ENCODE measurements around the gene BEST4. TPM values are rescaled to one million over a fixed set of nuclear protein-coding genes. Genes with fewer than 3 reads are reported as not detected.

Gene BEST4
- 0.28 TPM for total RNA-seq
- polyA plus RNA-seq: 1.3 TPM
- long read RNA-seq, donor 1: 0 reads
- long read RNA-seq, donor 2: 0 reads
- long read RNA-seq, donor 3: 0 reads
- long read RNA-seq, donor 4: 0 reads
- long read RNA-seq, donor 5: 0 reads
- long read RNA-seq, donor 6: 0 reads
- long read RNA-seq, donor 7: 0 reads
- long read RNA-seq, donor 8: 0 reads
- long read RNA-seq, donor 9: 0 reads
- long read RNA-seq, donor 10: 0 reads

DNA sequence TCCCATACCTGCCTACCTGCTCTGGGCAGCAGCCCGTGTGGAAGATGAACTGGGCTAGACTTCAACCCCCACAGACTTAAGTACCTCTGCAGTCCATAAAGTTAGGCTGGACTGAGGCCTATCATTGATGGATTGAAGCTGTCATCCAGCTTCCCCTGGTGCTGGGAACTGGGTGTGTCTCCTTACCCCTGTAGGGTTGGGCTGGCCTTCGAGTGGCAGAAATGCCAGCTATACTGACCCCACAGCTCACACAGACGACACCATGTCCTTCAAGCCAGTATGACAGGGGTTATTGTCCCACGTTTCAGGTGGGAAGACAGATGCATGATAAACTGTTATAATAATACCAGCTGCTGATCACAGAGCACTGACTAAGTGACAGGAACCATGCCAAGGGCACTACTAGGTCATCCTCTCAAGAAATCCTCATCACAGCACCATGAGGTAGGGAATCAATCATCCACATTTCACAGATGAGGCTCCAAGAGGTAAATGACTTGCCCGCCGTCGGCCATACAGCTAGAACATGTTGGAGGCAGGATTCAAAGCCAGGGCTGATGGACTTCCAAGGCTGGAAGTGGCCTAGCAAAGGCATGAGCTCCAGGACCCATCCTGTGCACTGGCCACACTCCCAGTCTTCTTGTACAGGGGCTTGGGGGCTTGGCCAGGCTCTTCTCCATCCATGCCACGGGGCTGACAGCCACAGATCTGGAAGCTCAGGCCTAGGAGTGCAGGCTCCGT is at the start of gene BEST4:
Gene BEST4, minus strand, starts transcription at position 51 of the 741 bp plus-strand sequence. CDS start 465 bp downstream, outside the sequence.
- Histone ChIP-seq H3K27ac (ENCODE audit: low read depth in 1 of 2, low read length in 1 of 2) (no peak within 1 kb of the TSS), H3K4me3 (ENCODE audit: low read length in 2 of 2) (no peak within 1 kb of the TSS), H3K27me3 (ENCODE audit: control insufficient read depth in 2 of 2, insufficient read depth in 1 of 2, low read length in 1 of 2) (peaks cover 0 to 3% of the 10 kb centered on the region in 2 donors), H3K36me3 (ENCODE audit: control insufficient read depth in 2 of 2, insufficient read depth in 2 of 2, low read length in 1 of 2) (no peaks in the 10 kb centered on the region), H3K9me3 (ENCODE audit: control insufficient read depth in 2 of 2, insufficient read depth in 1 of 2, low read length in 1 of 2) (no peaks in the 10 kb centered on the region), H3K4me1 (ENCODE audit: control insufficient read depth in 2 of 2, insufficient read depth in 2 of 2, low read length in 2 of 2) (peaks cover 18 to 30% of the 10 kb centered on the region in 2 donors)
- WGBS: 95% methylated on average over 9 of the region's 9 CpGs
- DNase-seq (ENCODE audit: low read depth in 6 of 9, low spot score in 9 of 9): no peak

DNA sequence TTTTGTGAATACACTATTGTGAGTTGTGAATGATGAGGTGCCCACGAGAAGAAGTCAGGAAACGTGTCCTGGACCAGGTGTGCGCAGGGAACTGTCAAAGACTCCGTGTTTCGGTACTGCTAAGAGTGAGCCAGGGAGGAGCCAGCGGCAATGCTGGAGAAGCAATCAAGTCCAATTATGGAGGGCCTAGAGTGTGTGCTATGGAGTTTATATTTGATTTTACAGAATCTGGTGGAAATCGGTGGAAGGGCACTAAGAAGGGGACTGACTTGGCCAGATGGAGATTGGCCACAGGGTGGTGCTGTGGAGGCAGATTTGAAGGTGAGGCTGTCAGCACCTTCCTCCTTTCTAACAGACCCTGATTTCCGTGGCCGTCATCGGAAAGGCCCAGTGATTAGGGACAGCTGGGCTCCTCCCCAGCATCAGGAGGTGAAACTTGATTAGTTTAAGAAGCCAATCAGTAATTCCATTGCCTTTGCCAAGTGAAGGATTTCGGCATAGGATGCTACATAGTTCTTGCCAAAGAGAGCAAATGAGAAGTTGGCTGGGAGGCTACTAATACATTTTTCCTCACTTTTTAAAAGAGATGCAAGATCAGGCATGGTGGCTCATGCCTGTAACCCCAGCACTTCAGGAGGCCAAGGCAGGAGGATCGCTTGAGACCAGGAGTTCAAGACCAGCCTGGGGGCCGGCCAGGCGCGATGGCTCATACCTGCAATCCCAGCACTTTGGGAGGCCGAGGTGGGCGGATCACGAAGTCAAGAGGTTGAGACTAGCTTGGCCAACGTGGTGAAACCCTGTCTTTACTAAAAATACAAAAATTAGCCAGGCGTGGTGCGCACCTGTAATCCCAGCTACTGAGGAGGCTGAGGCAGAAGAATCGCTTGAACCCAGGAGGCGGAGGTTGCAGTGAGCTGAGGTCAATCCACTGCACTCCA is 48.0 kb upstream of the BEST4 start:
- Histone ChIP-seq H3K27ac (ENCODE audit: low read depth in 1 of 2, low read length in 1 of 2) (no peak overlapping the region), H3K27me3 (ENCODE audit: control insufficient read depth in 2 of 2, insufficient read depth in 1 of 2, low read length in 1 of 2) (no peaks in the 10 kb centered on the region), H3K4me1 (ENCODE audit: control insufficient read depth in 2 of 2, insufficient read depth in 2 of 2, low read length in 2 of 2) (peaks cover 0 to 18% of the 10 kb centered on the region in 2 donors), H3K4me3 (ENCODE audit: low read length in 2 of 2) (no peak overlapping the region), H3K36me3 (ENCODE audit: control insufficient read depth in 2 of 2, insufficient read depth in 2 of 2, low read length in 1 of 2) (no peaks in the 10 kb centered on the region), H3K9me3 (ENCODE audit: control insufficient read depth in 2 of 2, insufficient read depth in 1 of 2, low read length in 1 of 2) (no peaks in the 10 kb centered on the region)
- 73% methylated on average over 23 of the region's 23 CpGs for WGBS
- DNase-seq (ENCODE audit: low read depth in 6 of 9, low spot score in 9 of 9): peak in 8 of 9 donors; percentile 64 to 89 (median 76)

DNA sequence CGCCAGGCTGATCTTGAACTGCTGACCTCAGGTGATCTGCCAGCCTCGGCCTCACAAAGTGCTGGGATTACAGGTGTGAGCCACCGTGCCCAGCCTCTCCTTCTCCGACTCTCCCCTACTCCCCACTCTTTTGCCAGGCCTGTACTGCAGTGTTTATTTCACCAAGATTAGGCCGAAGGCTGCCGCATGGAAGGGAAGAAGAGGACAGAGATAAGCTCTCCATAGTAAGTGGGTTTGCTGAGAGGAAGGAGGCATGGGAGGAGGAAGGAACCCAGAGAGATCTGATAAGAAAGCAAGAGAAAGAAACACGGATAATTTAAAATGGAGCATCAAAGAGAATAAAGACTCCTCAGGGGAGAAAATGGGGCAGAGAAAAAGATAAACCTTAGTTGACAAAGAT is 46.4 kb upstream of the BEST4 start:
- DNase-seq (ENCODE audit: low read depth in 6 of 9, low spot score in 9 of 9): no peak
- H3K4me1 ChIP-seq (ENCODE audit: control insufficient read depth in 2 of 2, insufficient read depth in 2 of 2, low read length in 2 of 2): peaks cover 0 to 24% of the 10 kb centered on the region in 2 donors

DNA sequence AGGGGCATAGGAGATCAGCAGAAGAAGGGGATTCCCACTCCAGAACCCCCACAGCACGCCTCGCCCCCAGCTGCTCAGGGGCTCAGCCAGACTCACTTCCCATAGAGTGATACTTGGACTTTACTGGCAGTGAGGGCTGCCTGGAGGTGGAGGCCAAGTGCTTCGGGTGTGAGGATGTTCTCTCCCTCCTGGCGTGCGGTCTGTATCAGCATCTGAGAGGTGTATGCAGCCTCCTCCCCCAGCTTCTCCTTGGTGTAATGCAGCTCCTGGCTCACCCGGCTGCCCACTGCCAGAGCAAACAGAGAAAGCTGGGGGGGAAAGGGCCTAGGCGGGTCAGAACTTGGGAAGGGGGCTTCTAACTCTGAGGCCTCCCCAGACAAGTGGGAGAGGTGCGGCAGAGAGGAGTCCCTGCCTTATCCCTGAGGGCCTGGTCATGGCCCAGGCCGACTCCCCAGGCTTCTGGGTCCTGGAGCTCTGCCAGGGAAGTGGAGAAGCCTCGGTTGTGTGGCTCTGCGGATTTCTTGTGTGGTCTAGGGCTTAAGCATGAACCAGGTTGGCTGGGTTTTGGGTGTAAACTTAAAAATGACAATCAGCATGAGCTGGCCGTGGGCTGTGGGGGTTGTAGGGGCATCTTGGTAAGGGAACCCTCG is 44.2 kb upstream of the BEST4 start:
- peaks cover 0 to 24% of the 10 kb centered on the region in 2 donors for H3K4me1 ChIP-seq (ENCODE audit: control insufficient read depth in 2 of 2, insufficient read depth in 2 of 2, low read length in 2 of 2)
- 86% methylated on average over 13 of the region's 13 CpGs for WGBS
- no peak for DNase-seq (ENCODE audit: low read depth in 6 of 9, low spot score in 9 of 9)
- no peak overlapping the region for H3K27ac ChIP-seq (ENCODE audit: low read depth in 1 of 2, low read length in 1 of 2)
- no peak overlapping the region for H3K4me3 ChIP-seq (ENCODE audit: low read length in 2 of 2)
- H3K36me3 ChIP-seq (ENCODE audit: control insufficient read depth in 2 of 2, insufficient read depth in 2 of 2, low read length in 1 of 2): no peaks in the 10 kb centered on the region
- no peaks in the 10 kb centered on the region for H3K27me3 ChIP-seq (ENCODE audit: control insufficient read depth in 2 of 2, insufficient read depth in 1 of 2, low read length in 1 of 2)
- H3K9me3 ChIP-seq (ENCODE audit: control insufficient read depth in 2 of 2, insufficient read depth in 1 of 2, low read length in 1 of 2): no peaks in the 10 kb centered on the region

More for the DNA sequence above, 46.4 kb upstream of the BEST4 start:
- Histone ChIP-seq H3K36me3 (ENCODE audit: control insufficient read depth in 2 of 2, insufficient read depth in 2 of 2, low read length in 1 of 2) (no peaks in the 10 kb centered on the region), H3K27me3 (ENCODE audit: control insufficient read depth in 2 of 2, insufficient read depth in 1 of 2, low read length in 1 of 2) (no peaks in the 10 kb centered on the region), H3K4me3 (ENCODE audit: low read length in 2 of 2) (no peak overlapping the region), H3K27ac (ENCODE audit: low read depth in 1 of 2, low read length in 1 of 2) (no peak overlapping the region), H3K9me3 (ENCODE audit: control insufficient read depth in 2 of 2, insufficient read depth in 1 of 2, low read length in 1 of 2) (no peaks in the 10 kb centered on the region)
- 63% methylated on average over 7 of the region's 7 CpGs for WGBS

DNA sequence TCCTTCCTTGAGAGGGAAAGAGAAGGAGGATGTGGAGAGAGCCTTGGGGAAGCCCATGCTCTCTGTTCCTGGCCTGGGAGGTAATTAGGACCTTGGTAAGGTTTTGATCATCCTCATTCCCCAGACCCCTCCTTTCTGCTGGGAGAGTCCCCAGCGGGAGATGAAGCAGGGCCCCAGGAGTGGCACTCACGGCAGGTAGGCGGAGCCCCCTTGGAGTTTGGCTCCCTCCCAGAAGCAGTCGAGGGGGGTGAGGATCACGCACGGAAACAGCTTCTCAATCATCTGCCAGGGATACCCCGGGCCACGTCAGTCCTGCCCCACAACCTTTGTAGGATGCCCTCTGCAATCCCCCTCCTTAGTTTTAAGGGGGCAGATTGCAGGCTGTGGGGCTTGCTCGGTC is 43.5 kb upstream of the BEST4 start:
- Histone ChIP-seq H3K27ac (ENCODE audit: low read depth in 1 of 2, low read length in 1 of 2) (no peak overlapping the region), H3K36me3 (ENCODE audit: control insufficient read depth in 2 of 2, insufficient read depth in 2 of 2, low read length in 1 of 2) (no peaks in the 10 kb centered on the region), H3K4me1 (ENCODE audit: control insufficient read depth in 2 of 2, insufficient read depth in 2 of 2, low read length in 2 of 2) (peaks cover 0 to 29% of the 10 kb centered on the region in 2 donors), H3K4me3 (ENCODE audit: low read length in 2 of 2) (no peak overlapping the region), H3K27me3 (ENCODE audit: control insufficient read depth in 2 of 2, insufficient read depth in 1 of 2, low read length in 1 of 2) (no peaks in the 10 kb centered on the region), H3K9me3 (ENCODE audit: control insufficient read depth in 2 of 2, insufficient read depth in 1 of 2, low read length in 1 of 2) (no peaks in the 10 kb centered on the region)
- no peak for DNase-seq (ENCODE audit: low read depth in 6 of 9, low spot score in 9 of 9)
- WGBS: 72% methylated on average over 9 of the region's 9 CpGs

DNA sequence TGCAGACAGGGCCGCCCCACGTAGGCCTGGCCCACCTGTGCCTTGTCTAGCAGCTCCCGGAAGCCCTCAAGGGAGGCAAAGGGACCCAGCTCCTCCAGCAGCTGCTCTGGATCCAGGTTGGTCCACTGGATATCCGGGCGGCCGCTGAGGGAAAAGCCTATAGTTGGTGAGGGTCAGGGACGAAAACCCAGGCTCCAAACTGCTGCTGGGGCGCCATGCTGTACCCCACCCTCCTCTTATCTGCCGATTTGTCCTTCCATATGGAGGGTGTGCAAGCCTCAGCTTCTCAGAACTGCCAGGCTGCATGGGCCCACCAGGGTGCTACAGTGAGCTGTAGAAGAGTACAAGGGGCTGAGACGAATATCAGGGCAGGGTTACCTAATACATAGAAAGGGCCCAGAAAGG is 42.9 kb upstream of the BEST4 start:
- Histone ChIP-seq H3K27me3 (ENCODE audit: control insufficient read depth in 2 of 2, insufficient read depth in 1 of 2, low read length in 1 of 2) (no peaks in the 10 kb centered on the region), H3K4me3 (ENCODE audit: low read length in 2 of 2) (no peak overlapping the region), H3K27ac (ENCODE audit: low read depth in 1 of 2, low read length in 1 of 2) (no peak overlapping the region), H3K4me1 (ENCODE audit: control insufficient read depth in 2 of 2, insufficient read depth in 2 of 2, low read length in 2 of 2) (peaks cover 0 to 29% of the 10 kb centered on the region in 2 donors), H3K9me3 (ENCODE audit: control insufficient read depth in 2 of 2, insufficient read depth in 1 of 2, low read length in 1 of 2) (no peaks in the 10 kb centered on the region), H3K36me3 (ENCODE audit: control insufficient read depth in 2 of 2, insufficient read depth in 2 of 2, low read length in 1 of 2) (no peaks in the 10 kb centered on the region)
- no peak for DNase-seq (ENCODE audit: low read depth in 6 of 9, low spot score in 9 of 9)
- 91% methylated on average over 10 of the region's 10 CpGs for WGBS

DNA sequence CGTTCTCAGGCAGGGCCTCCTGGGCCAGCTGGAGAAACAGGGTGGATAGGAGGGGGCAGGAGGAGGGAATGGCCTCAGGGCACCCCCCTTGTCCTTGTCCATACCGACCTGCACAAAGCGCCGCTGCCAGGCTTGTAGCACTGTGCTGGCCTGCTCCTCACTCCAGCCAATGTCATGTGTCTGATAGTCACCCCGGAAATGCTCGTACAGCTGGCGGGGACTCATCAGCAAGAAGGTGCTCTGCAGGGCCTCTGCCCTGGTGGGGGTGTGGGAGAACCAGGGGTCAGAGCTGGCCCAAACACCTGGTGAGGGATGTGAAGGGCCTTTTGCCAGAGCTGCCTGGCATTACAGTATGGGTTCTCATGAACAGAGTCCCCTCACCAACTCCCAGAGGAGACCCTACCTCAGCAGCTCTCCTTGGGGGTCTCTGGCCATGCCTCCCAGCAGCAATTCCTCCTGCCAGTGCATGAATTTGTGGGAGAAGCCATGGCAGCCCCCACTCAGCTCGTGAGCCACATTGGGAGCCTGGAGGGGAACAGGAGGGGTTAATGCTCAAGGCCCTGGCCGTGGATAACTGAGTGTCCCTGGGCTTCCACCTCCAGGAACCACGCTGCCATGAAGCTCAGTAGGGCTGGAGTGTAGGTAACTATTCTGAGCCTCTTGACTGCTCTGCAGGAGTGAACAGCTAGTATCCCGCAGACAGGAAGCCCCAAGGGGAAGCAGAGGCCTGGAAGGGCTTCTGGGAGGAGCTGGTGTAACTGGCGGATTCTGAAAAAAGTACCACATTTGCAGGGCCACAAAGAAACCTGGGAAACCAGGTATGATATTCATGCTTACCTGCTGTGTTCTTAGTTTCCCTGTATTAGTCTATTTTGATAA is 41.8 kb upstream of the BEST4 start:
- DNase-seq (ENCODE audit: low read depth in 6 of 9, low spot score in 9 of 9): no peak
- Histone ChIP-seq H3K27ac (ENCODE audit: low read depth in 1 of 2, low read length in 1 of 2) (no peak overlapping the region), H3K27me3 (ENCODE audit: control insufficient read depth in 2 of 2, insufficient read depth in 1 of 2, low read length in 1 of 2) (no peaks in the 10 kb centered on the region), H3K4me1 (ENCODE audit: control insufficient read depth in 2 of 2, insufficient read depth in 2 of 2, low read length in 2 of 2) (peaks cover 0 to 26% of the 10 kb centered on the region in 2 donors), H3K4me3 (ENCODE audit: low read length in 2 of 2) (no peak overlapping the region), H3K9me3 (ENCODE audit: control insufficient read depth in 2 of 2, insufficient read depth in 1 of 2, low read length in 1 of 2) (no peaks in the 10 kb centered on the region), H3K36me3 (ENCODE audit: control insufficient read depth in 2 of 2, insufficient read depth in 2 of 2, low read length in 1 of 2) (no peaks in the 10 kb centered on the region)
- 74% methylated on average over 12 of the region's 12 CpGs for WGBS

DNA sequence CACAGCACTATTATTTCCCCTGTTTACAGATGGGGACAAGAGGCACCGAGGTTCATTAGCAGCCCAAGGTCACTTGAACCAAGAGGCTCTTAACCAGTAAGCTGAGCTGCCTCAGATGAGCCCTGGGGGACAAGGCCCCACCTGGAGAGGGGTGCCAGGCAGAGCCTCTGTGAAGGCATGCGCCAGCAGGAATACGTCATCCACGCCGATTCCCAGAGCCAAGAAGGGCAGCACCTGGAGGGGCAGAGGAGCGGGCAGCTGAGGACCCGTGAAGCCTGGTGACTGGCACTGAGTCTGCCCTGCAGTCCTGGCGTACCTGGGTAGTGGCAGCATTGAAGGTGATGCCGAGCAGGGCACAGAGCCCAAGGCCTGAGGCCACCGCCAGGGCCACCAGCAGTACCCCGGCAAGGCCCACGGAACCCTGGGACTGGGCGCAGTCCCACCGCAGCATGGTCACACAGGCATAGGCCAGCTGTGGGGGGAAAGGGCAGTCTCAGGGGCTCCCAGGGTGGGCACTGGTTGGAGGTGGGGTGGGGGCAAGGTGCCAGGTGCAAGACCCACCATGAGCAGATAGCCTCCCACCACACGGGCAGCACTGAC is 41.0 kb upstream of the BEST4 start:
- H3K4me3 ChIP-seq (ENCODE audit: low read length in 2 of 2): no peak overlapping the region
- WGBS: 98% methylated on average over 15 of the region's 15 CpGs
- no peak overlapping the region for H3K27ac ChIP-seq (ENCODE audit: low read depth in 1 of 2, low read length in 1 of 2)
- peaks cover 0 to 25% of the 10 kb centered on the region in 2 donors for H3K4me1 ChIP-seq (ENCODE audit: control insufficient read depth in 2 of 2, insufficient read depth in 2 of 2, low read length in 2 of 2)
- no peak for DNase-seq (ENCODE audit: low read depth in 6 of 9, low spot score in 9 of 9)
- no peaks in the 10 kb centered on the region for H3K27me3 ChIP-seq (ENCODE audit: control insufficient read depth in 2 of 2, insufficient read depth in 1 of 2, low read length in 1 of 2)
- H3K9me3 ChIP-seq (ENCODE audit: control insufficient read depth in 2 of 2, insufficient read depth in 1 of 2, low read length in 1 of 2): no peaks in the 10 kb centered on the region
- H3K36me3 ChIP-seq (ENCODE audit: control insufficient read depth in 2 of 2, insufficient read depth in 2 of 2, low read length in 1 of 2): no peaks in the 10 kb centered on the region
